ENCODE results near the gene MYG1.

Gene MYG1, protein sequence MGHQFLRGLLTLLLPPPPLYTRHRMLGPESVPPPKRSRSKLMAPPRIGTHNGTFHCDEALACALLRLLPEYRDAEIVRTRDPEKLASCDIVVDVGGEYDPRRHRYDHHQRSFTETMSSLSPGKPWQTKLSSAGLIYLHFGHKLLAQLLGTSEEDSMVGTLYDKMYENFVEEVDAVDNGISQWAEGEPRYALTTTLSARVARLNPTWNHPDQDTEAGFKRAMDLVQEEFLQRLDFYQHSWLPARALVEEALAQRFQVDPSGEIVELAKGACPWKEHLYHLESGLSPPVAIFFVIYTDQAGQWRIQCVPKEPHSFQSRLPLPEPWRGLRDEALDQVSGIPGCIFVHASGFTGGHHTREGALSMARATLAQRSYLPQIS

DNA sequence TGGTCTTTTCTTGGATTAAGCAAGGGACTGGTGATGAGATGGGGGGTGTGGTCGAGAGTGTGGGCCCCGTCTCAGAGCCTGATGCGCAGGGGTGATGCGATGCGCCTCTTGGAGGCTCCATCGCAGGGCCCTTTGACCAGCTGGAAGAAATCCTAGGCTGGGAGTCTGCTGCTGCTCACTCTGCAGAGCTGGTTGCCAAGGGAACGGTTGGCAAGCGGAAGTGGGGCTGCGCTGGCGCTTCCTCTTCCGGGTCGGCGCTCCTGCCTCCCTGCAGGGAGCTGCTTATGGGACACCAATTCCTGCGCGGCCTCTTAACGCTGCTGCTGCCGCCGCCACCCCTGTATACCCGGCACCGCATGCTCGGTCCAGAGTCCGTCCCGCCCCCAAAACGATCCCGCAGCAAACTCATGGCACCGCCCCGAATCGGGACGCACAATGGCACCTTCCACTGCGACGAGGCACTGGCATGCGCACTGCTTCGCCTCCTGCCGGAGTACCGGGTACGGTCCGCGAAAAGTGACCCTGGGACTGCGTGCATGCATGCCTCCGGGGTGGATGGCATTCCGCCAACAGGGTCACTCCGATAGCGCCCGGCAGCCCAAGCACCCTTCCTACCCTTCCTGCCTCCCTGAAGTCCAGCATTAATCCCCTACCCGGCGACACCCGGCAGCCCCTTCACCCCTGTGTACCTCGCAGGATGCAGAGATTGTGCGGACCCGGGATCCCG is at the start of gene MYG1:
Gene MYG1 (plus strand): TSS at position 242 of the 727 bp plus-strand sequence. CDS start 43 bp downstream, at position 285.
- peak; percentile 95 for DNase-seq

DNA sequence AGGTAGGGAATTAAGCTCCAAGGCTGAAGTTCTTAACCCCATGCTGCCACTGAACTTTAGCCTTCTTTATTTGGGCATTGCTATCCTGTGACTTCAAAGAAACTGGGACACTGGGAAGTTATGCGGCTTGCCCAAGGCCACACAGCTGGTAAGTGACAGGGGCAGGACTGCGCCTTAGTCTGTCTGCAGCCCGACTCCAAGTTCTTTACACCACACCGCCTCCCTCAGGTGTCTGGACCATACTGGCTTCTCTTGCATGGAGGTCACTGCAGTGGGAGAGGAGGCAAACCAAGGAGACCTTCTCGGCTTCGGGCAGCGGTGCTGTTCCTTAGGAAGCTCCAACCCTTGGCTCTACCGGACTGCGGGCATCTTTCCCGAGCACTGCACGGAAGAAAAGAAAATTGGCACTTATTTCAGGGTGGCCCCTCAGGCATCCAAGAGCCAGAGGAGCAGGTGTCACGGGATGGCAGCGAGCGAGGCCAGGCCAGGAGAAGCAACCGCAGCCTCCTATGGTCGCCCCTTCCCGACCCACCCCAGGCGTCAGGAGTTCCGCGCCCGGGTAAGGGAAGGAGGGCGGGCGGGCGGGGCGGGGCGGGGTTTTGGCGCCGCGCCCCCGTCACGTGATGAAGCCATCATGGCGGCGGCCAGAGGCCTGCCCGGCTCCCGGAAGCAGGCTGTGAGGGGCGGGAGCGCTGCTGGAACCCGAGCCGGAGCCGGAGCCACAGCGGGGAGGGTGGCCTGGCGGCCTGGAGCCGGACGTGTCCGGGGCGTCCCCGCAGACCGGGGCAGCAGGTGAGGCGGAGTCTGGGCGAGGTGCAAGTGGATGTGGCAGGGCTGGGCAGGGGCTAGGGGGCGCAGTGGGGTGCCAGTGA is 47.8 kb upstream of the MYG1 start:
- peak; percentile 82 for DNase-seq

DNA sequence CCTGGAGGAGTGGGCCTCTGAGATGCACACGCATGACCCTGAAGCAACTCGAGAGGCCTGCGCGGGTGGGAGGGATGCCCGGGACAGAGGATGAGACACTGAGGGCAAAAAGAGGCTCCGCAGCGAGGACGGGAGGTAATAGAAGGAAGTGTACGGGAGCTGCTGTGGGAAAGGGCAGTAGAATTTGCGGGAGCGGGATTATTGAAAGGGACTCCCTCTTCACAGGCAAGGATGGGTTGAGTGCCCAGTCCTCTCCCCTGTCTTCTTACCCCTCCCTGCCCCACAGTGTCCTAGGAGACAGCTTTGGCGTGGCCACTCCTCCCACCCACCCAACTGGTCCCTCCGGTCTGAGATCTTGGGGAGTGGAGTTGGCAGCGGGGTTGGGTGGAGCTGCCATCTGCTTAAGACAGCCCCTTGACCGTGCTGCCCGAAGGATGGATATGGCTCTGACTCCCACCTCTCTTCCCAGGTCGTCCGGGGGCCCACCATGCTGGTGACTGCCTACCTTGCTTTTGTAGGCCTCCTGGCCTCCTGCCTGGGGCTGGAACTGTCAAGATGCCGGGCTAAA is 47.1 kb upstream of the MYG1 start:
- no peak for DNase-seq

DNA sequence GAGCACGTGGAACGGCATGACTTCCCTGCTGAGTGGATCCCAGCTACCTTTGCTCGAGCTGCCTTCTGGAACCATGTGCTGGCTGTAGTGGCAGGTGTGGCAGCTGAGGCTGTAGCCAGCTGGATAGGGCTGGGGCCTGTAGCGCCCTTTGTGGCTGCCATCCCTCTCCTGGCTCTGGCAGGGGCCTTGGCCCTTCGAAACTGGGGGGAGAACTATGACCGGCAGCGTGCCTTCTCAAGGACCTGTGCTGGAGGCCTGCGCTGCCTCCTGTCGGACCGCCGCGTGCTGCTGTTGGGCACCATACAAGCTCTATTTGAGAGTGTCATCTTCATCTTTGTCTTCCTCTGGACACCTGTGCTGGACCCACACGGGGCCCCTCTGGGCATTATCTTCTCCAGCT is 46.2 kb upstream of the MYG1 start:
- DNase-seq = no peak

DNA sequence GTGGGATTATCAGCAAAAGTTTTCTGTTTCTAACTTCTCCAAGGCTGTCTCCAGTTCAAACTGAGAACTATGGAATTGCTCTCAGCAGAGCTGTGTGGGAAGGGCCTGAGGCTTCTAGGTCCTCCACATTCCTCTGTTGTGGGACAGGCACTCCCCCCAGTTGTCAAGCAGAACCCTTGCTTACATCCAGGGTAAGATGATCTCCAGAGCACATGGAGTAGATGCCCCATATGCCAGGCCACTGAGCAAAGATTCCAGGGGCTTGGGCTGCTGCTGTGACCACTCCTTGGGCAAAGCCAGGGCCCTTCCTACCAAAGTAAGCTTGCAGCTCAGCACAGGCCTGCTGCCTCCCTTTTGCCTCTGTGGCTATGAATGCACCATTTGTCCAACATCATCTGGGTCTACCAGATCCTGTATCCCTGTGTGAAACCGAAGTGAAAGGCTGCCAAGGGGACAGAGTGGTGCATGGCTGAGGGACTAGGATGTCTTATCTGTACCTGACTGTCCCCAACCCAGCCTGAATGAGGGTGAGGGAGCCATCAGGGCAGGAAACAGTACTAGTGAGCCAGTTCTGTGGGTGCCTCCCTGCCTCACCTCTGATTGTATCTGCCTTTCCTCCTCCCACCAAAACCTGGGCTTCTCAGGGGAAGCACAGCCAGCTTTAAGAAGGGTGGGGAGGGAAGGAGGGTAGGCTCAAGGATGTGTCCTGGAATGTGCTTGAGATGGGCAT is 44.5 kb upstream of the MYG1 start:
- no peak for DNase-seq

DNA sequence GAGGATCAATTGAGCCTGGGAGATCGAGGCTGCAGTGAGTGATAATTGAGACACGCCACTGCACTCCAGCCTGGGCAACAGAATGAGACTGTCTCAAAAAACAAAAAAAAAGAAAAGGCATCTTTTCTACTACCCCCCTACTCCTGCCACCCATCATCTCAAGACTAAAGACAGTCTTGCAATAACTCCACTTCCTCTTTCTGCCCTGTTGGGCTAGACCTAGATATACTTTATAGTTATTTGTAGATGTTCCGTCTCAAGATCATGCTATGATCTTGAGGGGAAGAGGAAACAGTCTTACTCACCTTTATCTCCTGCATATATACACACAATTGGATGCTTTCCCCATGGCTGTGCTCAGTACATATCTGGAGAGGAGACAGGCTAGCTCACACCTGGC is 43.5 kb upstream of the MYG1 start:
- DNase-seq = no peak

DNA sequence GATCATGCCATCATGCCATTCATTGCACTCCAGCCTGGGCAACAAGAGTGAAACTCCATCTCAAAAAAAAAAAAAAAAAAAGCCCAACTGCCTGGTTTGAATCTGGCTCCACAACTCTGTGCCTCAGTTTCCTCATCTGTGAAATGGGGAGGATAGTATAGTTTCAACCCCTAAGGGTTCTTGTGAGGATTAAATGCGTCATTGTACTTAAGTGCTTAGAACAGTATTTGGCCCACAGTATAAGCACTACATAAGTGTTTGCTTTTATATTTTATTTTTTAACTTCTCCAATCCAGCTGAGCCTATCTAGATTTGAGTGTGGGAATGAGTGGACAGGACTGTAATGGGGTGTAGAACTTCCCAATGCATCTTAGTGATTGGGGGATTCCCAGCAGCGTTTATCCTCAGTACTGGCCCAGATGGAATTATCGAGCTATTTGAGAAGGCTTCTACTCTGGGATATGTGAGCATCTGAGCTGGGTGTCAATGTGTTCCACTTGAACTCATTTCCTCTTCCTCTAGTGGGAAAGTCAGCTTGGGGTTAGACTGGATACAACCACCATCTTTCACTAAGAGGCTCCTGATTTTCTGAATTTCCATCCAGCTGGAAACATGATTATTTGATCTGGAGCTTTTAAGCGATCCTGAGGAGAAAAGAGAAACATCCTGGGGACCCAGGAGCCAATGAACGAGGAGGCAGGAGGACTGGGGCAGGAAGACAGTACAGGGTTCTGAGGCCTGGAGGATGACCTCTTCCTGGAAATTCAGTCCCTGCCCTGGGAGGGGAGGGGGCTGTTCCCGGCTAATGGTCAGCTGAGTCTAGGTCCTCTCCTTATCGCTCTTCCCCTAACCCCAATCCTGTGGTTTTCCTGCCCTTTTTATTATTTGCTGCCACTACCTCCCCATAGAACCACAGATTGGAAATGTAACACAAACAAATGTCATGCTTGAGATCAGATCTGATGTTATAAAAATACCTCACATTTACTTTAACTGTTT is 40.7 kb upstream of the MYG1 start:
- DNase-seq = no peak

DNA sequence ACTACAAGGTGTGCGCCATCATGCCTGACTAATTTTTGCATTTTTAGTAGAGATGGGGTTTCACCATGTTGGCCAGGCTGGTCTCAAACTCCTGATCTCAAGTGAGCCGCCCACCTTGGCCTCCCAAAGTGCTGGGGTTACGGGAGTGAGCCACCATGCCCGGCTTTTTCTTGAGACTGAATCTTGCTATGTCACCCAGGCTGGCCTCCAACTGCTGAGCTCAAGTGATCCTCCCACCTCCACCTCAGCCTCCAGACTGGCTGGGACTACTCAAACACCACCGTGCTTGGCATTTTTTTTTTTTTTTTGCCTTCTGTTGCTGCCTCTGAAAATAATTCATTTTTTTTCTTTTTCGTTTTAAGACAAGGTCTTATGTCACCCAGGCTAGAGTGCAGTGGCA is 39.6 kb upstream of the MYG1 start:
- DNase-seq = no peak

DNA sequence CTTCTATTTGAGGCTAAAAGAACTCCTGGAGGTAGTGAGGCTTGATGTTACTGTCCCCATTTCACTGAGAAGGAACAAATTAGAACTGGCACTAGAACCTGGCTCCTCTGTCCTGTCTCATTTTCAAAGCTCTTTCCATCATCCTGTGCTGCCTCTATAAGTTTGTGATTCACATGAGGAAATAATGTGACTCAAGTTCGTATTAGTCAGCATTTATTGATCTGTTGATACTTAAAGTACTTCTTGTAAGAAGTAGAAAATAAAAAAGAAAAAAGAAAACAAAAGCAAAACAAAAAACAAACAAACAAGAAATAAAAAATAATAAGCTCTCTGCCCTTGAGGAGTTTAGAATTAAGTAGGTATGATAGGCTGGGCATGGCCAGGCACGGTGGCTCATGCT is 33.7 kb upstream of the MYG1 start:
- DNase-seq = no peak

DNA sequence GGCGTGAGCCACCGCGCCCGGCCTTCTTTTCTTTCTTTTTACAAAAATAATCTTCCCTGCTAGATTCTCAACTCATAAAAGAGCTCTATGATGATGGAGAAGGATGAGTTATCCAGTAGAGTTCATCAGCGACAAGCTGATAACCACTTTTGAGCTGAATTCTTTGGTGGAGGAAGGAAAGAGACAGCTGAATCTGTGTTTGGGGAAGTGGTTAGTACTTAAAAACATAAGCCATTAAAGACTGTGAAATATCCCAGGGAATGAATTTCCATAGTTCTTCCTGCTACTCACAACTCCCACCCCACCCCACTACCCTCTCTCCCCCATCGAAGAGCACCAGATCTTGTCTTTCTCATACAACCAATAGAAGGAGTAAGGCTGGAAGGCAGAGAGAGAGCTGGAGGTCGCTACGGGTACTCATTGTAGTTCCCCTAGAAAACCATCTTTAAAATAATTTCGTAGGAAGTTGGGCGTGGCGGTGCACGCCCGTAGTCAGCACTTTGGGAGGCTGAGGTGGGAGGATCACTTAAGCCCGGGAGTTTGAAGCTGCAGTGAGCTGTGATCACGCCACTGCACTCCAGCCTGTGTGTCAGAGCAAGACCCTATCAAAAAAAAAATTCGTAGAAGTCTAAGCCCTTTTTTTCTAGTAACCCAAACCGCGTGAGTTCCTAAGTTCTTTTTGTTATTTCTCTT is 32.0 kb upstream of the MYG1 start:
- DNase-seq = peak; percentile 56

DNA sequence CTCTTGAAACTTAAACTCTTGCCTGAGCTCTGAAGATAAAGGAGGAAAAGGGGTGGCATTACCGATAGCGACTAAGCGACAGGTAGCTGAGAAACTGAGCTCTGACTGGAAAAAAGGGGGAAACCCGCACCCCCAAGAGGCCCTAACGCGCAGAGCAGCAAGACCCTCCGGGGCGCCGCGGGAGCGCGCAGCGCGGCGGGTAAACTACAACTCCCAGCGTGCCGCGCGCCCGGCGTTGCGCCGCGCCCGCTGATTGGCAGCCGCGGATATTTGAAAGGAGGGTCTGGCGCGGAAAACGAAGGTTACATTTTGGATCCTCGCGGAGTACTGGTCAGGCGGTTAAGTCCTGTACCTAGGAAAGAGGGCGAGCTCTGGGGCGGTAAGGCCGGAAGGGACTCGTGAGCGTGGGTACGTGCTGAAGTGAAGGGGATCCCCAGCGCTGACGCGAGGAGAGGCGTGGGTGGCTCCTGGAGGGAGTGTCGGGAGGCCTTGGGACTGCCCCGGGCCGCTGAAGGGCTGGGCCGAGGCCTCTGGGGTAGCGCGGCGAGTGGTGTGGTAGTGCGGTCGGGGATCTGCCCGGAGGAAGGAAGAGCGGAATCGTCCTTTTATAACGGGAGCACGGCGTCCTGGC is 31.4 kb upstream of the MYG1 start, which contains the start of gene ESPL1:
Gene ESPL1 (plus strand): TSS at position 301 of the 631 bp plus-strand sequence. CDS start 468 bp downstream, outside the sequence.
- DNase-seq = peak; percentile 90

DNA sequence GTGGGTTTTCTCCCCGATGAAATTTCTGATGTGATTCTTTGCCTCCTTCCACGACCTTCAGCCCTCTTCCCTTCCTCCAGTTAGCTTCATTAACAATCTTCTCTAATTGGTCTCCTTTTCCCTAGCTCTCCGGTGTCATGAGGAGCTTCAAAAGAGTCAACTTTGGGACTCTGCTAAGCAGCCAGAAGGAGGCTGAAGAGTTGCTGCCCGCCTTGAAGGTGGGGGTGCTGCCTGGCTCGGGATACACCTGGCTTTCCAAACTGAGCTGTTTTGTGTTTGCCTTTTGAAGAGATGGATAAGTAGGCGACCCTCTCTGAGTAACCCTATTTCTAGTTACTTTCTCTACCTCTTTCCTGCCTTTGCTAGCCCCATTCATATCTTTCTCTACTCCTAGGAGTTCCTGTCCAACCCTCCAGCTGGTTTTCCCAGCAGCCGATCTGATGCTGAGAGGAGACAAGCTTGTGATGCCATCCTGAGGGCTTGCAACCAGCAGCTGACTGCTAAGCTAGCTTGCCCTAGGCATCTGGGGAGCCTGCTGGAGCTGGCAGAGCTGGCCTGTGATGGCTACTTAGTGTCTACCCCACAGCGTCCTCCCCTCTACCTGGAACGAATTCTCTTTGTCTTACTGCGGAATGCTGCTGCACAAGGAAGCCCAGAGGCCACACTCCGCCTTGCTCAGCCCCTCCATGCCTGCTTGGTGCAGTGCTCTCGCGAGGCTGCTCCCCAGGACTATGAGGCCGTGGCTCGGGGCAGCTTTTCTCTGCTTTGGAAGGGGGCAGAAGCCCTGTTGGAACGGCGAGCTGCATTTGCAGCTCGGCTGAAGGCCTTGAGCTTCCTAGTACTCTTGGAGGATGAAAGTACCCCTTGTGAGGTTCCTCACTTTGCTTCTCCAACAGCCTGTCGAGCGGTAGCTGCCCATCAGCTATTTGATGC is 30.6 kb upstream of the MYG1 start:
- no peak for DNase-seq

DNA sequence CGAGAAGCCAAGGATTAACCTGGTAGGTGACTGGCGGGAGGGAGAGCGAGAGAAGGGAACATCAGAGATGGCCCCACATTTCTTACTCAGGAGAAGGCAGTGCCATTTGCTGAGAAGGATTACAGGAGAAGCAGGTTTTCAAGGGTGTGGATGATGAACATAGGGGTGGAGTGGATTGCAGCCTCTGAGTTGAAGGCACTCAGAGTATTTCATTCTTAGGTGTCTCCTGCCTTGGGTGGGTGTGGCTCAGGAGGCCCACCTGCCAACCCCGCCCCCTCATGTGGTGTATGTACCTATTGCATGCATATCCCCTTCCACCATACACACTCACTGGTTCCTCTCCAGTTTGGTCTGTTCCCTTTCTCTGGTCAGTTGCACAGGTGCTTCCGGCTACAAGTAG is 25.1 kb upstream of the MYG1 start:
- DNase-seq = no peak

DNA sequence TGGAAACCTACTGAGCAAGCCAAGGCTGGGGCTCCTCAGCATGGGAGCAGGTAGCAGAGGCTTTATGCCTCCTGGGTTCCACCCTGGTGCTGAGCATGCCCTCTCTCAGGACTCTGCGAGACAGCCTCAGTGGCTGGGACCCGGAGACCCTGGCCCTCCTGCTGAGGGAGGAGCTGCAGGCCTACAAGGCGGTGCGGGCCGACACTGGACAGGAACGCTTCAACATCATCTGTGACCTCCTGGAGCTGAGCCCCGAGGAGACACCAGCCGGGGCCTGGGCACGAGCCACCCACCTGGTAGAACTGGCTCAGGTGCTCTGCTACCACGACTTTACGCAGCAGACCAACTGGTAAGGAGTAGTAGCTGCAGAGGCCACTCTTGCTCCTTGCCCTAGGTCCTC is 23.0 kb upstream of the MYG1 start:
- no peak for DNase-seq

DNA sequence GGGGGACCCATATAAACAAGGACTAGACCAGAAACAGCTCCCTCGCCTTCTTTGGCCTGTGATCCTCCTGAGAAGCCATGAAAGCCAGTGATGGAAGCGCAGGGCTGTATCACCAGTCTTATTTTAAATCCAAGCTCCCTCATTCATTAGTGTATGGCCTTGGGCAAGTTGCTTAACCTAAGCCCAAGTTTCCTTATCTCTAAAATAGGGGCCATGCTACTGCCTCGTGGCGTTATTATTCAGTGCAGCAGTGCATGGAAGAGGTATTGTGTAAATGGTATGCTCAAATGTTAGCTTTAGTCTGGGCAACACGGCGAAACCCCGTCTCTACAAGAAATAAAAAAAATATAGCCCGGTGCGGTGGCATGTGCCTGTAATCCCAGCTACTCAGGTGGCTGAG is 21.5 kb upstream of the MYG1 start:
- DNase-seq = no peak

DNA sequence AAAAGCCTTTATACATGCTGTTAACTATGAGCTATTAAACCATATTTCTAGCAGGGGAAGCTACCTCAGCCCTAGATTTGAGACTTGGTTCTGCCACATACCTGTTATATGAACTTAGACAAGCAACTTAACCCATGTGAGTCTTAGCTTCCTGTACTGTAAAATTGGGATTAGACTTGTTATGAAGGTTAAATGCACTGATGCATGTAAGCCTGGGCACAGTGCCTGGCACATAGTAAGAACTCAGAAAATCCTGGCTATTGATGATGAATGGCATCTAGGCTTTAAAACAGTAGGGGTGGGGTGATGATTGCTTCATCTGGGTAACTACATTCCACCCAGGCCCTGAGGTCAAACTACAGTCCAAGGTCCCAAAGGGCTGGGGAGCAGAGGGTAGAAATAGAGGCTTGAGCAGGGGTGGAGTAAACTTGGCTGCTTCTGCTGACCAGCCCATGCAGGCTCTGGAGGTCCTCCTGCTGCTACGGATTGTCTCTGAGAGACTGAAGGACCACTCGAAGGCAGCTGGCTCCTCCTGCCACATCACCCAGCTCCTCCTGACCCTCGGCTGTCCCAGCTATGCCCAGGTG is 20.1 kb upstream of the MYG1 start:
- DNase-seq = no peak

DNA sequence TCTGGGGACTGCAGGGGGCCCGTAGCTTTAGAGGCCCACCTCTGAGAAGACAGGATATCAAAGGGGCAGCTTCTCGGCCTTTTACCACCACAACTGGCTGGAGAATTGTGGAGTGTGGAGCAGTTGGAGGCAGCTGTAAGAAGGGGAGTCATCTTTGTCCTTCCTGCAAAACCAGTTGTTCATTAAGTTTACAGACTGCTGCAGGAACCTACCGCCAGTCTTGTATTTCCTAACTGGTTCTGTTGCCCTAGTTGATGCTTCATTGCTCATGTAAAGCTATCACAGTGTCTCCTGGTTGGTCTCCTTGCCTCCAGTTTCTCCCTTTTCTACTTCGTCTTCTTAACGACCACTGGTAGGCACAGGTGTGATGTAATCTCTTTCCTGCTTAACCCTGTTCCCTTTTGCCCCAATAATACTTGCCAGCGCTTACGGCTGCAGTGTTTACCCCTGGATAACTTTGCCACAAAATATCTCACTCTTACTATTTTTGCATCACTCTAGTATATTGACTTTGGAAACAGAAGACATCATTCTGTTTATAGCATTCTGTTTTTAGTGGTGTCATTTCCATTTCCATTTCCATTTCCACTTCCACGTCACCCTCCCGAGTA is 19.5 kb upstream of the MYG1 start:
- DNase-seq = no peak

DNA sequence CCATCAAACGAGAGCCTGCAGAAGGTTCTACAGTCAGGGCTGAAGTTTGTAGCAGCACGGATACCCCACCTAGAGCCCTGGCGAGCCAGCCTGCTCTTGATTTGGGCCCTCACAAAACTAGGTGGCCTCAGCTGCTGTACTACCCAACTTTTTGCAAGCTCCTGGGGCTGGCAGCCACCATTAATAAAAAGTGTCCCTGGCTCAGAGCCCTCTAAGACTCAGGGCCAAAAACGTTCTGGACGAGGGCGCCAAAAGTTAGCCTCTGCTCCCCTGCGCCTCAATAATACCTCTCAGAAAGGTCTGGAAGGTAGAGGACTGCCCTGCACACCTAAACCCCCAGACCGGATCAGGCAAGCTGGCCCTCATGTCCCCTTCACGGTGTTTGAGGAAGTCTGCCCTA is 13.0 kb upstream of the MYG1 start:
- no peak for DNase-seq
